ENCODE data around the gene STPG3.
A peak's percentile ranks its signal among the peaks of the same experiment; 100 is the strongest.

- TF ChIP-seq FOS (IDR thresholded peaks at IDR 0.05; ENCODE audit: low read depth, low read length) (no peak), CTCF (conservative IDR thresholded peaks at IDR 0.05; ENCODE audit: low read depth, low read length) (no peak), USF2 (IDR thresholded peaks at IDR 0.05; ENCODE audit: low read depth, low read length) (0 out of 2 replicates have a peak, but pooled peaks have one; percentile 3), CHD1 (IDR thresholded peaks at IDR 0.05; ENCODE audit: low read depth, low read length) (no peak), POLR2A (IDR thresholded peaks at IDR 0.05; ENCODE audit: low read depth, low read length) (no peak), SMC3 (IDR thresholded peaks at IDR 0.05; ENCODE audit: low read depth, low read length) (no peak), CEBPB (IDR thresholded peaks at IDR 0.05; ENCODE audit: low read depth, low read length) (no peak), RFX5 (IDR thresholded peaks at IDR 0.05; ENCODE audit: low read depth, low read length) (no peak), BHLHE40 (IDR thresholded peaks at IDR 0.05; ENCODE audit: low read depth, low read length) (no peak), MXI1 (IDR thresholded peaks at IDR 0.05; ENCODE audit: borderline replicate concordance, low read depth, low read length) (peak; percentile 14; the same call in 1 of the 2 replicates), MAFK (IDR thresholded peaks at IDR 0.05; ENCODE audit: low read depth, low read length) (no peak), MAZ (IDR thresholded peaks at IDR 0.05; ENCODE audit: borderline replicate concordance, low read depth, low read length) (peak; percentile 14; the same call in 1 of the 2 replicates), ELK1 (IDR thresholded peaks at IDR 0.05; ENCODE audit: borderline replicate concordance, low read depth, low read length) (no peak), NFE2L2 (IDR thresholded peaks at IDR 0.05; ENCODE audit: low read depth, low read length) (no peak)
Measured at GRCh38 chr9:137223078-137223970, 27.8 kb upstream of the STPG3 start.

Data from IMR-90 (cell line).